Head of caudate nucleus (tissue), 42 donors: ENCODE results near the gene TBK1.
"Not testable (repeated sequence)": the region's sequence is repeated elsewhere in the genome, so short reads cannot be mapped to it uniquely, and the experiment has no call there.

Source experiments
- DNase-seq, 42 donors: peaks; one replicate each; pipeline versions ENCODE4 v3.0.0 to v3.0.0-alpha.2; 2020 to 2021; ENCODE audit warnings: mixed read lengths in 7 of 42
- intact Hi-C: fragments of 100-400 bp; cut with DNase I; formaldehyde crosslinking; loops from one replicate; pipeline ENCODE4 v1.15.0; 2022

The TBK1 gene

DNA sequence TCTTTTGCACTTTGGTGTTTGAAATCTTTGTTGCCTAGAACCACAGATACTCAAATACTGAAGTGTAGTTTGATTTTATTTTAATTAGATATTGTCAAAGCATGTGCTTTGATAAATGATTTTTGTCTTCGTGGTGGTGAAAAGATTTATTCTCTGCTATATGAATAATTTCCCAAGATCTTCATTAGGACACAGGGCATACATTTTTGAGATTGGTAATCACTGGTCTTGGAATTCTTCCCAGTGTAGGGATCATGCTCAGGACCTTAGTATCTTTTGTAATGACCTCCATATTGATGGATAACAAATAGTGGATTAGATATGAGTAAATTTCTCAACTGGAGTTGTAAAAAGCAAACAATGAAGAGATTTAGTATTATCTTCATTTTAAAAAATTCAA, 28.2 kb downstream of the TBK1 start:
- DNase-seq, result no peak
- intact Hi-C loops, result no loop called here

DNA sequence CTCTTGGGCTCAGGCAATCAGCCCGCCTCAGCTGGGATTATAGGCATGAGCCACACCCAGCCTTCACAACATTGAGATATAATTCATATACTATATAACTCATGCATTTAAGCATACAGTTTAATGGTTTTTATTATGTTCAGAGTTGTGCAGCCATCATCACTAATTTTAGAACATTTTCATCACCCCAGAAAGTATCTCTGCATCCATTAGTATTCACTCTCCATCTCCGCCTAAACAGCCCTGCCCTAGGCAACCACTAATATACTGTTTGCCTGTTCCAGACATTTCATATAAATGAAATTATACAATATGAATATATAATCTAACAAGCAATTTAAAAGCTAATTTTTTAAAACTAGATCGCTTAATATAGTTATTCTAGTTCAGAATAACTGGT, 34.7 kb downstream of the TBK1 start:
- no peak for DNase-seq
- intact Hi-C loops, result no loop called here

DNA sequence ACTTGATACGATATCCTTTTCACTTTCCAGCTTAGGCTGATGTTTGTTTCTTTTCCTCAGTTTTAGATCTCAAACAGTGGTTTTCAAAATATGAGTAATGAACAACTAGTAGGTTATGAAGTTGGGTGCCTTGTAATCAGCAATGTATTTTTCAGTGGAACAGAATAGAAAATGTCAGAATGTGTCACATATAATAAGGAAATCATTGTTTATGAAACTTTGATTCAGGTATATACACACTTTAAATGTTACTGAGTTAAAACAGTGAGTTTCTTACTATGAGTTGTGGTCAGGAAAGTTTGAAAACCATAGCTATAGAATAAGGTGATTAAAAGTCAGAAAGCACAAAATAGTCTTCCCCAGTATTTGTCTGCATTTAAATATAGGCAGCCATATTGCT, 39.8 kb downstream of the TBK1 start:
- no peak for DNase-seq
- intact Hi-C loops, result no loop called here

DNA sequence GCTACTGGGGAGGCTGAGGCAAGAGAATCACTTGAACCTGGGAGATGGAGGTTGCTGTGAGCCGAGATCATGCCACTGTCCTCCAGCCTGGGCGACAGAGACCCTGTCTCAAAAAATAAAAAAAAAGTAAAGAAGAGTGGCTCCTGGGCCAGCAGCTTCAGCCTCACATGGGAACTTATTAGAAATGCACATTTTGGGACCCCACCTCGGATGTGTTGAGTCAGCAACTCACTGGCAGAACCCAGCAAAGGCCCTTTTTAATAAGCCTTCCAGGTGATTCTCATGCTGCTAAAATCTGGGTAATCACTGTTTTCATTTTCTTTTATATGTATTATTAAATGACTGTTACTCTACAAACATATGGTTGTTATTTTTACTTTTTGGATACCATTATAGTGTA, 41.6 kb downstream of the TBK1 start:
- intact Hi-C loops, result no loop called here
- DNase-seq, result no peak

DNA sequence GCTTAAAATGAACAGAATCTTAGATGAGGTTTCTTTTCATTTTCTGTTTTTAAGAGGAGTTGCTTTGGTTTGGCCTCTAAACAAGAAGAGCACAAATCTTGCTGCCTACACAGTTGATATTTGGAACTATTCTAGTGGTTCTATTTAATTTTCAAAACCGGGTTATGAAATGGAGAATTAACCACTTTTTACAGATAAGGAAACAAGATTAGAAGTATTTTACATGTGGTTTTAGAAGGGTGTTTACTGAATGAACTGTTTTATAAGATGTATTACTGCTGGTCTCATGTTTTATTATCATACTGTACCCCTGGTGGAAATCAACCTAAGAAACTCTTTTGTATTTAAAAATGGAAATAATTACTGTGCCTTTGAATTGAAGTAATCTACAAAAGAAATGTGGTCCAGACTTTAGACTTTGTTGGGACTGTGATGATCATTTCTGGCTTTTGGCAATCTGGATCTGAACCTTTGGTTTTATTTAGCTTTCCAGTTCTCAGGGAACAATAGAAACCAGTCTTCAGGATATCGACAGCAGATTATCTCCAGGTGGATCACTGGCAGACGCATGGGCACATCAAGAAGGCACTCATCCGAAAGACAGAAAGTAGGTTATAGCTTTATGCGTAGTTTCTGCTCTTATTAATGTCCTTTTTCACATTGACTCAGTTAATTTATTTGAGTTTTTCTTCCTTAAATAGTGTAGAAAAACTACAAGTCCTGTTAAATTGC, 43.2 kb downstream of the TBK1 start:
- intact Hi-C loops, result no loop called here
- no peak for DNase-seq

DNA sequence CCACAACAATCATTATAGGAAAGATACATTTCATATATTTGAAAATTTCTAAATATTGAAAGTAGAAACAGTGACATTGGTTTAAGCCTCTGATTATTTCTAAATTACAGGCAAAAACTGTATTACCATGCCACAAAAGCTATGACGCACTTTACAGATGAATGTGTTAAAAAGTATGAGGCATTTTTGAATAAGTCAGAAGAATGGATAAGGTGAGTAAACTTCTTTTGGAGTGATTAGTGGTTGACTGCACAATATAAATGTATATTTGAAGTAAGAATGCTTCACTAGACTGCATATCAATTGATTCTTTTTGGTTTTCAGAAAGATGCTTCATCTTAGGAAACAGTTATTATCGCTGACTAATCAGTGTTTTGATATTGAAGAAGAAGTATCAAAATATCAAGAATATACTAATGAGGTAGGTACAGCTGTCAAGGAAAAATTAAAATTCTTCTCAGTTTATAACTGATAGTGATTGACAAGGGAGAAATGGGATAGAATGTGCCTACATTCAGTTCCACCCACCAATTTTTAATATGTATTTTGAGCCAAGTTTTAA, 45.0 kb downstream of the TBK1 start:
- no peak for DNase-seq
- intact Hi-C loops, result no loop called here

DNA sequence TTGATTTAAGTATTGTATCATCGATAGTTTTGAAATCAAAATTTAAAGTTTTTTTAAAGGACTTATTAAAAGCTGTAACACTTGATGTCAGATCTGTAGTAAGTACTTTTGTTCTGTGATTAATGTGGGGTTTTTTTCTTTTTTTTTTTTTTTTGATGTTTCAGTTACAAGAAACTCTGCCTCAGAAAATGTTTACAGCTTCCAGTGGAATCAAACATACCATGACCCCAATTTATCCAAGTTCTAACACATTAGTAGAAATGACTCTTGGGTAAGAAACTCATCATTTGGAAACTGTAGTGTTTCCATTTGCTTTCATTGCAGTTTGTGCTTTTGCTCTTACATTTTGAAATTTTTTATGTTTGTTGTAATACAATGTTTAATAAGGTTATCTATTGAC, 45.6 kb downstream of the TBK1 start:
- intact Hi-C loops, result no loop called here
- DNase-seq, result no peak

DNA sequence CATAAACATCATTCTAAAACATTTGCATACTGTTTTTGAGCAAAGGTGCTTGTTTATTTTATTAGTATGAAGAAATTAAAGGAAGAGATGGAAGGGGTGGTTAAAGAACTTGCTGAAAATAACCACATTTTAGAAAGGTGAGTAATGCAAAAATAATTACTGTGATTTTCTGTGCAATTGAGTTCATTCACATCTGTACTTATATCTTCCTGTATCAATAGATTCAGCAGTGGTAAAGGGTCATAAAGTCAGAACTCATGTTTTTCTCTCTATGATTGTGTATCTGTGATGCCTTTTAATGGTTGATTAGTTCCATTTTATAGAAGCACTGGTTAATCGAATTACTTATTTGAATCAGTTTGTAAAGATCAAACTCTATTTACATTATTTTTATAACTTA, 46.0 kb downstream of the TBK1 start:
- intact Hi-C loops, result no loop called here
- DNase-seq, result no peak

DNA sequence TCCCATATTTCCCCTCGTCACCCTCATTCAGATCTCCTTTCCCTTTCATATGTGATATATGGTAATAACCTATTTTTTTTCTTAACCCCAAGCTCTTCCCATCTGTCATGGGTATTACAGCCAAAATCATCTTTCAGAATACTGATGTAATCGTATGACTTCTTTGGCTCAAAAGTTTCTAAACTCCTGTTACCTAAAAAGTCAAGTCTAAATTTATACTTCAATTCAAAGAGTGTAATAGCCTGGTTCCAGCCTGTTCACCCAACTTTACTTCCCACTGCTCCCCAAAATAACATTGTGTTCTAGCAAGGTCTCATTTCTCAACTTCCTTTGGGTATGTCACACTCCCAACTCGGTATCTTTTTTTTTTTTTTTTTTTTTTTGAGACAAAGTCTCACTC, 48.5 kb downstream of the TBK1 start:
- intact Hi-C loops, result no loop called here
- no peak for DNase-seq

DNA sequence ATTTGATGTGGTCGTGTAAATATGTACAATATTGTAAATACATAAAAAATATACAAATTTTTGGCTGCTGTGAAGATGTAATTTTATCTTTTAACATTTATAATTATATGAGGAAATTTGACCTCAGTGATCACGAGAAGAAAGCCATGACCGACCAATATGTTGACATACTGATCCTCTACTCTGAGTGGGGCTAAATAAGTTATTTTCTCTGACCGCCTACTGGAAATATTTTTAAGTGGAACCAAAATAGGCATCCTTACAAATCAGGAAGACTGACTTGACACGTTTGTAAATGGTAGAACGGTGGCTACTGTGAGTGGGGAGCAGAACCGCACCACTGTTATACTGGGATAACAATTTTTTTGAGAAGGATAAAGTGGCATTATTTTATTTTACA, 49.6 kb downstream of the TBK1 start:
- no peak for DNase-seq
- intact Hi-C loops, result no loop called here

DNA sequence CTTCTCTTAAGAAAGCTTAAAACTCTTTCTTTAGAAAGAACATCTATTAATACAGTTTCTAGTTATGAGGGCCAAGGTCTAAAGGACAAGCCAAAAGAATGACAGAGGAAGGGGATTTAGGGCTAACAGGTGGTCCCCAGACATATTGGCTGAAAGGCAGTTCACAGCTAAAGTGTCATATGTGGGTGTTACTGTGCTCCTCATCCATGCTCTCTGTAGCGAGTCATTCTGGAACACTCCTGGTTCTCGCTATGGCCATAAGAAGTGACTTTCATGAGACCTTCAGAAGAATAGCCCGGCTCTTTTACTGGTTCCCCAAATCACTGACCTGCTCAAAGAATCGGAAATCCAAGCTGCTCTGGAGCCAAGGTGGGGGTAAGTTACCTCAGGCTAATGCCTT, 55.0 kb downstream of the TBK1 start:
- intact Hi-C loops, result no loop called here
- no peak for DNase-seq

DNA sequence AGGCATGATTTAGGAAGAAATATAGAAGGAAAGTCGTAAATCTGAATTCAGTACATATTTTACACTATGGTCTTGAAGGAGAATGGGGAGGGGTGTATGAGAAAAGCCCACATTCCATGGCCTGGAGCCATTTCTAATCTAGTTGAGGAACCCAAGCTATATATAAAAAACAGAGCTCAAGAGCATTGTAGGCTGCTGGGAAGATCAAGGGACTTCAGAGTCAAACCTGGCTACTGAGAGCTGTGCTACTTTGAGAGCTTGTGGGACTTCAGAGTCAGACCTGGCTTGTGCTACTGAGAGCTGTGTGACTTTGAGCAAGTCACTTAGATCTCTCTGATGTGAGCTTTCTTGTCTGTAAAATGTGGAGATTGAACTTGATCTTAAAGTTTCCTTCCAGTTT, 58.7 kb downstream of the TBK1 start:
- DNase-seq, result no peak
- intact Hi-C loops, result no loop called here

DNA sequence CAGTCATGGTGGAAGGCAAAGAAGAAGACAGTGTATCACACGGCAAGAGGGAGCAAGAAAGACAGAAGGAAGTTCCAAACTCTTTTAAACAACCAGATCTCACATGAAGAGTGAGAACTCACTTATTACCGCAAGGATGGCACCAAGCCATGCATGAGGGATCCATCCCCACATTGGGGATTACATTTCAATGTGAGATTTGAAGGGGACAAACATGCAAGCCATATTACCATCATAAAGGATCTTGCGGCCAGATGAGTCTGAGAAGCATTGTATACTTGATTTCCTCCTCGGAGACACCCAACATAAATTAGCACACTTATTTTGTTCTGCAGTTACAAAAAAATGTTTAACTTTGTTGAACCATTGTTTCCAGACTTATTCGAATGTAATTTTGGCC, 66.5 kb downstream of the TBK1 start:
- DNase-seq, result peak in 1 of 42 donors; percentile 22
- intact Hi-C loops, result no loop called here

DNA sequence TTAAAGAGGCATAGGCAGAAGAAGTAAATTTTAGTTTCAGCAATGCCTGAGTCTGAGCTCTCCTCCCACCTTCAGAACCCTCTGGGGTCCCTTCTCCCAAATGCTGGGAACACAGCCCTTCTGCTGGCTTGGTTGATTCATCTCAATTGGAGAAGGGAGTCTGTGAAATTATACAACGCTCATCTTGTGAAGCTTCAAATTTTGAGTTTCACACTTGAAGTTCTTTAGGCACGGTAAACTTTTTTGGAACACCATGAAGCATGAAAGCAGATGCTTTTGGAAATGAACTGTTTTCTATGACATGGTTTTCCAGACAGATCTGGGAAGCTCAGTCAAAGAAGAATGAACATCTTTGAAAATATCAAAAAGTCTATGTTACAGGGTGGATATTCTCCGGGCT, 69.9 kb downstream of the TBK1 start:
- intact Hi-C loops, result no loop called here

DNA sequence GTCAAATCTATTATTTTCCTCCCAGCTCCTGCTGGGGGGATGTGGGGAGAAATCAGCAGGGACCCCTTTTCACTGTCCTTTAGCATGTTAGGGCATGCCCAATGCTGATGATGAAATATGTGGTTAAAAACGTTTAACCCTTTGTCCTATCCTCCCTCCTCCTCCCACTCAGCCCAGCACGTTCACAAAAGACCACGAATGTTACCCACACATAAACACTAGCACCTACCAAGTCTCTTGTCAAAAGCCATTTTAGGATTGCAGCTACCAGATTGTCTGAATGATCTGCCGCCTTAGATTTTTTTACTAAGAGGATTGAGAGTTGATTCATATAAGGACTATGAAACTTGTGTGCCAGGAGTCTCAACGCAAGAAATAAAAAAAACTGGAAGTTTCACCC, 70.4 kb downstream of the TBK1 start:
- intact Hi-C loops, result no loop called here
- peak in 1 of 42 donors; percentile 4 for DNase-seq

More for the DNA sequence above, 69.9 kb downstream of the TBK1 start:
- peak in 1 of 42 donors; percentile 2 for DNase-seq

DNA sequence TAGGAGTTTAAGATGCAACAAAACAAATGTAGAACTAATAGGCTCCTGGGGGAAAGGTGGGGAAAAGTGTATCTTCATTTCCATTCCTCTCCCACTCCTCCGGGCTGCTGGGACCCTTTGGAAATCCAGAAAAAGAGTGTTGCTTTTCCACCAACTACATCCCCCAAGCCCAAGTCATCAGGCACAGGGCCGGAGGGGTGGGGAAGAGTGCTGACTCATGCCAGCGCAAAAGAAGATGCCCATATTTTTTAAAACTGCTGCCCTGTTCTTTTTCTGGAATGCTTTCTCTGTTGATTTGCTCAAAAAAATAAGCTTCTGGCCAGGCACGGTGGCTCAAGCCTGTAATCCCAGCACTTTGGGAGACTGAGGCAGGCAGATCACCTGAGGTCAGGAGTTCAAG, 70.9 kb downstream of the TBK1 start:
- intact Hi-C loops, result no loop called here
- DNase-seq, result peak in 1 of 42 donors; percentile 4

DNA sequence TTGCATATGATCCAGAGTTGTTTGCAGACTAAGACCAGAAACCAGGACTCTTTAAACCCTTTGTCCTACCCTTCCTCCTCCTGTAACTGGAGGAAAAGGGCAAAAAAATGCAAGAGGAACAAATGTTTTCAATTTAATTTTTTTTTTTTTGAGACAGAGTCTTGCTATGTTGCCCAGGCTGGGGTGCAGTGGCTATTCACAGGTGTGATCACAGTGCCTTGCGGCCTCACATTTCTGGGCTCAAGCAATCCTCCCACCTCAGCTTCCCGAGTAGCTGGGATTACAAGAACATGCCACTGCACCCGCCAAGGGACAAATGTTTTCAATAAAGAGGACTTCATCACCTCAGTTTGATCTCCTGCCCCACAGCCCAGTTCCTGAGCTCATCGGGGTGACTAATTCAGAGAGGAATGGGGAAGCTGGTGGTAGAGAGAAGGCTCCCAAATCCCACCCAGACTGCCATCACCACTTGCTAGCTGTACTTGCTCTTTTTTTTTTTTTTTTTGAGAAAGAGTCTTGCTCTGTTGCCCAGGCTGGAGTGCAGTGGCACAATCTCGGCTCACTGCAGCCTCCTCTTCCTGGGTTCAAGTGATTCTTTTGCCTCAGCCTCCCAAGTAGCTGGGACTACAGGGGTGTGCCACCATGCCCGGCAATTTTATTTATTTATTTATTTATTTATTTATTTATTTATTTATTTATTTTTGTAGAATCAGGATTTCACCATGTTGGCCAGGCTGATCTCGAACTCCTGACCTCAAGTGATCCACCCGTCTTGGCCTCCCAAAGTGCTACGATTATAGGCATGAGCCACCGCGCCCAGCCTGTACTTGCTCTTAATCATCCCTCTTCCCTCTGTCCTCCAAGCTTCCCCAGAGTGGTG, 71.9 kb downstream of the TBK1 start:
- intact Hi-C loops, result not testable (repeated sequence)
- DNase-seq, result peak in 1 of 42 donors; percentile 31

DNA sequence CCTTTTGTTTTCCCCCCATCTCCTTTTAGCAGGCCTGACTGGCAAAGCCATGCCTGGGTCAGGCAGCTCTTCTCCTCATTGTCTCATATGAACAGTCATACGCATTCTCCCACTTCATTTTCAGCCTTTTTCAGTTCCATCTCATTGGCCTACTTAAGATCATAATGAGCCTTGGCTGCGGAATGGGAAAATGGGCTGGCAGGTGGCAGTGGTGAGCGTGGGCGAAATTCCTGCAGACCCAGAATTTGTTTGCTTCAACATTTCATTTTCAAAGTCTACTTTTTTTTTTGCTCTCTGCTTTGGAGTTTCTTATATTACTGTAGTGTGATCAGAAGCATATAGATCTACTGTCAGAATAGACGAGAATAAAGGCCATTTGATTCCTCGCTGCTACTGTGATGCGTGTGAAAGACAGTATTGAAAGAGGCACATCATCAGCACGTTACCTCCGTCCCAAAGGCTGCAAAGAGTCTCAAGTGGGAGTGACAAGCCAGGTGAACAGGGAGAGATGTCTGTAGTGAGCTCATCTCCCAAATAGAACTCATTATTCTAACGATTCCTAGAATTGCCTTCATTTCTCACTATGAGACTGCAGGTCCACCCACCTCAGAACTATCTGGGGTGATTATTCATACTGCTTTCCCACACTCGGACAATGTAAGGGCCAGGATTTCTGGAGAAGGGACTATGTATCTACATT, 73.7 kb downstream of the TBK1 start:
- intact Hi-C loops, result no loop called here
- peak in 35 of 42 donors; percentile 4 to 73 (median 30) for DNase-seq

DNA sequence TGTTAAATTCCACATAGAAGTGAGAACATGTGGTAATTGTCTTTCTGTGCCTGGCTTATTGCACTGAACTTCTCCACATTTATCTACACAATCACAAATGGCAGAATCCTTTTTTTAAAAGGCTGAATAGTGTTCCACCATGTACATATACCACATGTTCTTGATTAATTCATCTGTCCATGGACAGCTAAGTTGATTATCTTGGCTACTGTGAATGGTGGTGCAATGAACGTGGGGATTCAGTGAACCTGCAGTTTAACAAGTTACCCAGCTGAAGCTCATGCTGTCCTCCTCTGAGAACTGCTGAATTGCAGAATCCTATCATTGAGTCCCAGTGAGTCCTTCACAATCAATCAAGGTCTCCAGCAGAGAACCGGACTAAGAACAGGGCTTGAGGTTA, 74.9 kb downstream of the TBK1 start:
- DNase-seq, result peak in 1 of 42 donors; percentile 21
- intact Hi-C loops, result no loop called here

DNA sequence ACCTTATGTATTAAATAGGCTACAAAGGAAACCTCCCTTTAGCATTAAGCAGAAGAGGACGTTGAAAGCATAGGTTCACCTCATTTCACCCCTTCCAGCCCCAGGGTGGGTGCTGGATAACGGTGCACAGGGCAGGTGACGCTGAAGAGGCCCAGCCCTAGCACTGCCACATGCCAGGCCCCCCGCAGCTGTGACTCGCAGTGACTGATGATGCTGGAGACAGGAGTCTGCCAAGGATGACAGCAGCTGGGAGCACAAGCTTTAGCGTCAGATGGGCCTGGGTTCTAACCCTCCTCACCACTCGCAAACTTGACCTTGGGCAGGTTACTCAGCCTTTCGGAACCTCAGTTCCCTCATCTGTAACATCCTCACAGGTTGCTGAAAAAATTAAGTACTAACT, 76.7 kb downstream of the TBK1 start:
- intact Hi-C loops, result no loop called here
- DNase-seq, result no peak
